ENCODE measurements around the gene HSD17B13. TPM values are rescaled to one million over a fixed set of nuclear protein-coding genes. Genes with fewer than 3 reads are reported as not detected.

The HSD17B13 gene
- total RNA-seq, 1 donor from 2014 or later: 0.31 TPM

- no peak for DNase-seq (ENCODE audit: low spot score, unreplicated experiment)
- no peak for TF ChIP-seq CTCF (IDR thresholded peaks at IDR 0.05; ENCODE audit: unreplicated experiment)
- H3K27ac Mint-ChIP-seq: no peak overlapping the region
- no peak overlapping the region for H3K4me3 Mint-ChIP-seq (ENCODE audit: low read depth)
- H3K36me3 Mint-ChIP-seq (ENCODE audit: insufficient read depth): peaks cover 30% of the 10 kb centered on the region
- H3K4me1 Mint-ChIP-seq (ENCODE audit: low read depth): peaks cover 12% of the 10 kb centered on the region
- no peaks in the 10 kb centered on the region for H3K27me3 Mint-ChIP-seq
- no peaks in the 10 kb centered on the region for H3K9me3 Mint-ChIP-seq (ENCODE audit: low read depth)
Observed at GRCh38 chr4:87360338-87360935, 37.8 kb upstream of the HSD17B13 start.

- Mint-ChIP-seq H3K27me3 (no peaks in the 10 kb centered on the region), H3K9me3 (ENCODE audit: low read depth) (no peaks in the 10 kb centered on the region), H3K4me3 (ENCODE audit: low read depth) (no peak overlapping the region), H3K4me1 (ENCODE audit: low read depth) (peaks cover 12% of the 10 kb centered on the region), H3K27ac (no peak overlapping the region), H3K36me3 (ENCODE audit: insufficient read depth) (peaks cover 23% of the 10 kb centered on the region)
- no peak for DNase-seq (ENCODE audit: low spot score, unreplicated experiment)
- TF ChIP-seq CTCF (IDR thresholded peaks at IDR 0.05; ENCODE audit: unreplicated experiment): no peak
Observed at GRCh38 chr4:87359258-87359657, 36.6 kb upstream of the HSD17B13 start.

GRCh38 chr4:87356832-87357526, 34.3 kb upstream of the HSD17B13 start:
- H3K27ac Mint-ChIP-seq: no peak overlapping the region
- no peak for DNase-seq (ENCODE audit: low spot score, unreplicated experiment)
- H3K27me3 Mint-ChIP-seq: no peaks in the 10 kb centered on the region

GRCh38 chr4:87354168-87355102, 31.8 kb upstream of the HSD17B13 start:
- H3K4me1 Mint-ChIP-seq (ENCODE audit: low read depth): peaks cover 6% of the 10 kb centered on the region
- H3K27ac Mint-ChIP-seq: no peak overlapping the region
- H3K36me3 Mint-ChIP-seq (ENCODE audit: insufficient read depth): peaks cover 18% of the 10 kb centered on the region
- H3K4me3 Mint-ChIP-seq (ENCODE audit: low read depth): no peak overlapping the region
- DNase-seq (ENCODE audit: low spot score, unreplicated experiment): no peak
- no peak for TF ChIP-seq CTCF (IDR thresholded peaks at IDR 0.05; ENCODE audit: unreplicated experiment)
- H3K27me3 Mint-ChIP-seq: no peaks in the 10 kb centered on the region
- H3K9me3 Mint-ChIP-seq (ENCODE audit: low read depth): no peaks in the 10 kb centered on the region

More at GRCh38 chr4:87356832-87357526, 34.3 kb upstream of the HSD17B13 start:
- peaks cover 23% of the 10 kb centered on the region for H3K36me3 Mint-ChIP-seq (ENCODE audit: insufficient read depth)
- TF ChIP-seq CTCF (IDR thresholded peaks at IDR 0.05; ENCODE audit: unreplicated experiment): no peak
- H3K4me1 Mint-ChIP-seq (ENCODE audit: low read depth): peaks cover 10% of the 10 kb centered on the region
- no peaks in the 10 kb centered on the region for H3K9me3 Mint-ChIP-seq (ENCODE audit: low read depth)
- H3K4me3 Mint-ChIP-seq (ENCODE audit: low read depth): no peak overlapping the region

GRCh38 chr4:87353592-87353991, 30.9 kb upstream of the HSD17B13 start:
- H3K4me3 Mint-ChIP-seq (ENCODE audit: low read depth): no peak overlapping the region
- H3K4me1 Mint-ChIP-seq (ENCODE audit: low read depth): peaks cover 6% of the 10 kb centered on the region
- no peak for DNase-seq (ENCODE audit: low spot score, unreplicated experiment)
- no peak overlapping the region for H3K27ac Mint-ChIP-seq
- no peaks in the 10 kb centered on the region for H3K27me3 Mint-ChIP-seq
- peaks cover 15% of the 10 kb centered on the region for H3K36me3 Mint-ChIP-seq (ENCODE audit: insufficient read depth)
- TF ChIP-seq CTCF (IDR thresholded peaks at IDR 0.05; ENCODE audit: unreplicated experiment): peak; percentile 64
- H3K9me3 Mint-ChIP-seq (ENCODE audit: low read depth): no peaks in the 10 kb centered on the region

Measured in progenitor cell of endocrine pancreas (in vitro differentiated cells).